Mucosa of descending colon (tissue), 3 donors: ENCODE results near the gene RPS24. TPM values are rescaled to one million over a fixed set of nuclear protein-coding genes. Genes with fewer than 3 reads are reported as not detected.
A peak's percentile ranks its signal among the peaks of the same experiment; 100 is the strongest.

Experiments used
- ATAC-seq: fragments of 200-7000 bp; cut with Tn5 transposase; one replicate; pipeline ENCODE4 v1.9.1; 2020; ENCODE audit warnings: mild to moderate bottlenecking, moderate library complexity
- DNase-seq, 3 donors: peaks; one replicate each; pipeline ENCODE4 v3.0.0-alpha.2; 2020
- H3K36me3 ChIP-seq: fragments of 200-600 bp; one replicate; pipeline ENCODE4 v1.8.0; 2021; ENCODE audit warnings: low read depth, mild to moderate bottlenecking
- H3K4me1 ChIP-seq: fragments of 200-600 bp; one replicate; pipeline ENCODE4 v1.8.0; 2021; ENCODE audit warnings: low read depth, mild to moderate bottlenecking
- H3K4me3 ChIP-seq: fragments of 200-600 bp; one replicate; pipeline ENCODE4 v1.8.0; 2021; ENCODE audit warnings: mild to moderate bottlenecking
- H3K9me3 ChIP-seq: fragments of 200-600 bp; one replicate; pipeline ENCODE4 v1.8.0; 2021; ENCODE audit warnings: mild to moderate bottlenecking
- CTCF ChIP-seq: fragments of 200-600 bp; IDR thresholded peaks from one replicate; pipeline ENCODE4 v1.8.0; 2022; ENCODE audit warnings: antibody characterized with exemption, mild to moderate bottlenecking
- intact Hi-C, 2 donors: fragments of 100-400 bp; cut with DNase I in 1 of 2; cut with micrococcal nuclease in 1 of 2; formaldehyde crosslinking; loops; one replicate each; pipeline versions ENCODE4 v1.11.0 to v1.11.1; 2022; cut with DNase I, micrococcal nuclease
- total RNA-seq, 3 donors: library from RNA; stranded (reverse); fragmentation: NEBNext Ultra II Directional in 2 of 3; extraction: Animal tissue kit (Norgen Biotek cat#: 25700) in 2 of 3; gene quantifications; one replicate each; pipeline versions ENCODE4 v1.2.1 to v1.2.4, GENCODE V29; 2021 to 2023
- donor health status: DM: no; HTN: no; CAD: no; lungs with moderate emphysema.
- donor health status: DM: no; HTN: no; CAD: no.
- donor health status: DM: no; HTN: yes; CAD: no.

Gene RPS24
- total RNA-seq, 3 donors from 2014 or later, result 1,117 to 1,284 (median 1,155) TPM

DNA sequence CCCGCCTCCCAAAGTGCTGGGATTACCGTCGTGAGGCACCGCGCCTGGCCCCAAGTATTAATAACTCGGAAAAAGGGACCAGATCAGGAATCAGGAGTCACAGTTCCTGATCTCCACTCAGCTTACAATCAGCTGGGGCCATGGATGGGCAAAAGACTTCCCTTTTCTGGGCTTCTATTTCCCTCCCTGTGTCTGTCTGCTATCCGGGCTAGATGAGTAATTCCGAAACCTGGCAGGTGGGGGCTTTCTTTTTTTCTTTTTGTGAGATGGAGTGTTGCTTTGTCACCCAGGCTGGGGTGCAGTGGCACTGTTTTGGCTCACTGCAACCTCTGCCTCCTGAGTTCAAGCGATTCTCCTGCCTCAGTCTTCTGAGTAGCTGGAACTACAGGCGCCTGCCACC lies 11.6 kb downstream of the RPS24 start:
- Histone ChIP-seq H3K9me3 (no peaks in the 10 kb centered on the region), H3K36me3 (peaks cover 5% of the 10 kb centered on the region), H3K4me1 (peaks cover 3% of the 10 kb centered on the region), H3K4me3 (no peak overlapping the region)
- TF ChIP-seq CTCF, result no peak
- ATAC-seq (no peak), DNase-seq (no peak)
- intact Hi-C loops, result loop anchor here in 1 of 2 donors (5.0 kb wide), 1 partner anchor 1152 kb away; no protein-coding TSS in a partner anchor

DNA sequence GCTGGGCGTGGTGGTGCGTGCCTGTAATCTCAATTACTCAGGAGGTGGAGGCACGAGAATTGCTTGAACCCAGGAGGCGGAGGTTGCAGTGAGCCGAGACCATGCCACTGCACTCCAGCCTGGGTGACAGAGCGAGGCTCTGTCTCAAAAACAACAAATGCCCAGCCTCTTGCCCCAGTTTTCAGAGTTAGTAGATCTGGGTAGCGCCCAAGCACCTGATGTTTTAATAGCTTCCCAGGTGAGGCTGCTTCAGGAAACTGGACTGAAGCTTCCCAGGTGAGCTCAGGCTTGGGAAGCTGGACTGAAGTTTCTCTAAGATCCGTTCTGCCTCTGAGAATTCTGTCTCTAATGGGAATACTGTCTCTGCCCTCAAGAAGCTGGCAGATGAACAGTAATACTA lies 12.2 kb downstream of the RPS24 start:
- intact Hi-C loops, result loop anchor here in 1 of 2 donors (5.0 kb wide), 1 partner anchor 1151 kb away; no protein-coding TSS in a partner anchor
- Histone ChIP-seq H3K9me3 (no peaks in the 10 kb centered on the region), H3K4me3 (no peak overlapping the region), H3K4me1 (peaks cover 3% of the 10 kb centered on the region), H3K36me3 (peaks cover 4% of the 10 kb centered on the region)
- DNase-seq, result no peak
- ATAC-seq, result no peak
- no peak for TF ChIP-seq CTCF

- intact Hi-C loops, result loop anchor here in 1 of 2 donors (5.0 kb wide), 1 partner anchor 1151 kb away; no protein-coding TSS in a partner anchor
- no peak for DNase-seq
Observed at GRCh38 chr10:78046711-78047269, 13.1 kb downstream of the RPS24 start.

DNA sequence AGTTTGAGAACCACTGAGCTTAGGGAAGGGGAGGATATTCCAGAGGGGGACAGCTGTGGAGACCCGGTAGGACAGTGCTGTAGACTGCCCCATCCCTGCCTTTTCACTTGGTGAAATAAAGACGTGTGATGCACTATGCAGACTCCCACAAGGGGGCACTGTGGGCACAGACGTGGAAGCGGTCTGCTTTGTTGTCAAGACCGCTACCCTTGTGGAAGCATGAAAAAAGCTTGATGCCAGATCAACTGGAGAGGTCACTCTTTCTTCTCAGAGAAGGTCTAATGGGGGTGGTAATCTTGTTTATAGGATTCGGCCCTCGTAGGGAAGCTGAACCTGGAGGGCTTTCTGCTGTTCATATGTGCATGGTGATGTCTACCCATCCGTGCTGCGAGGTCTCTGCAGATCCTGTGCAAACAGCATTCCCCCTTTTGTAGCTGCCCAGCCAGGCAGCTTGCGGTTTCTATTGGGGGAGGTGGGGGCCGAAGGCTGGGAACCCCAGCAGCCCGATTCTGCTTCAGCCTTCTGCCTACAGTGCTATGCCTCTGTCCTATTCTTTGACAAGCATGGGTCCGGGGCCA lies 13.7 kb downstream of the RPS24 start:
- Histone ChIP-seq H3K36me3 (no peaks in the 10 kb centered on the region), H3K9me3 (no peaks in the 10 kb centered on the region), H3K4me1 (peaks cover 3% of the 10 kb centered on the region), H3K4me3 (no peak overlapping the region)
- DNase-seq, result peak; percentile 68 to 97 (median 86)
- peak; percentile 88 for ATAC-seq
- intact Hi-C loops, result loop anchor here in 1 of 2 donors (5.0 kb wide), 1 partner anchor 1150 kb away; no protein-coding TSS in a partner anchor
- peak; percentile 72 for TF ChIP-seq CTCF

More at GRCh38 chr10:78046711-78047269, 13.1 kb downstream of the RPS24 start:
- no peak overlapping the region for H3K4me3 ChIP-seq
- TF ChIP-seq CTCF, result no peak
- ATAC-seq, result no peak
- peaks cover 3% of the 10 kb centered on the region for H3K4me1 ChIP-seq
- H3K36me3 ChIP-seq, result peaks cover 1% of the 10 kb centered on the region
- H3K9me3 ChIP-seq, result no peaks in the 10 kb centered on the region

DNA sequence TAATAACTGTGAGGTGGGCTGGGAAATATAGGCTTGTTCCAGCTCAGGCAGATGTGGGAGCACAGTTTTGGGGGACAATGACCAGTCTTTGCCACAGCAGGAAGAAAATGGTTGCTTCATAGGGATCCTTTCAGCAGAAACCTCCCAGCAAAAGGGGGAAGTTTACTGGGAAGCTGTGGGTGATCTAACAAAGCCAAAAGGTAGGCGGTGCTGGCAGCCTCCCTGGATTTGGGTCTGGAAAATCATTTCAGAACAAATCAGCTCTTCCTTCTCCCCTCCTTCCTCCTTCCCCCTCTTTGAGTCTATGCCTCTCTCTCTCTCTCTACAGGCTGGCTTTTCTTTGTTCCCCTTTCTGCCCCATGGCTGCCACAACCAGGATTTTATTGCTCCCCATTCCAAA lies 16.2 kb downstream of the RPS24 start:
- Histone ChIP-seq H3K4me1 (peaks cover 3% of the 10 kb centered on the region), H3K4me3 (no peak overlapping the region), H3K36me3 (no peaks in the 10 kb centered on the region), H3K9me3 (no peaks in the 10 kb centered on the region)
- intact Hi-C loops, result loop anchor here in 1 of 2 donors (5.0 kb wide), 1 partner anchor 1147 kb away; no protein-coding TSS in a partner anchor
- DNase-seq (no peak), ATAC-seq (no peak)
- no peak for TF ChIP-seq CTCF
